Right cardiac atrium (tissue), 5 donors: ENCODE measurements around the gene TEKT1. TPM values are rescaled to one million over a fixed set of nuclear protein-coding genes. Genes with fewer than 3 reads are reported as not detected.
"Not testable (repeated sequence)": the region's sequence is repeated elsewhere in the genome, so short reads cannot be mapped to it uniquely, and the experiment has no call there.

Experiments
- ATAC-seq, 2 donors: fragments of 200-7000 bp; cut with Tn5 transposase; one replicate each; pipeline versions ENCODE4 v1.8.0 to v1.9.1; 2020; ENCODE audit warnings: moderate library complexity in 2 of 2, mild to moderate bottlenecking in 1 of 2
- DNase-seq, 3 donors: peaks; one replicate each; pipeline ENCODE4 v3.0.0-alpha.2; 2020
- H3K27ac ChIP-seq: one replicate; pipeline ENCODE4 v1.5.1; 2013; ENCODE audit warnings: mild to moderate bottlenecking, low read length, control low read depth, moderate library complexity
- H3K27me3 ChIP-seq: one replicate; pipeline ENCODE4 v1.6.1; 2013; ENCODE audit not compliant: control insufficient read depth, insufficient read depth
- H3K4me1 ChIP-seq: one replicate; pipeline ENCODE4 v1.6.1; 2013; ENCODE audit warnings: low read length; ENCODE audit not compliant: control insufficient read depth, insufficient read depth
- H3K4me3 ChIP-seq: one replicate; pipeline ENCODE4 v1.5.1; 2013; ENCODE audit warnings: low read length, control low read depth
- H3K9me3 ChIP-seq: one replicate; pipeline ENCODE4 v1.6.1; 2013; ENCODE audit warnings: low read length; ENCODE audit not compliant: control insufficient read depth
- WGBS: extraction: QIAGEN DNeasy Blood & Tissue Kit; methylation state at CpG from one replicate; pipeline ENCODE4 v1.1.7; 2013; 5-methylcytosine and 5-hydroxymethylcytosine counted together
- intact Hi-C, 4 donors: fragments of 100-400 bp; cut with DNase I; formaldehyde crosslinking; loops; one replicate each; pipeline versions ENCODE4 v1.11.0 to v1.14.0; 2022 to 2023
- polyA plus RNA-seq: library from polyadenylated mRNA; stranded (reverse); fragments of 200-250 nt; gene quantifications from one replicate; pipeline ENCODE4 v1.2.3, GENCODE V29; 2013
- total RNA-seq, 4 donors: library from RNA; stranded (reverse); fragmentation: NEBNext Ultra II Directional; extraction: Animal tissue kit (Norgen Biotek cat#: 25700); gene quantifications; one replicate each; pipeline ENCODE4 v1.2.1, GENCODE V29; 2021
- donor health status: healthy with polysubstance abuse.
- donor health status: DM: no; HTN: yes; CAD: no.
- donor health status: DM: no; HTN: no; CAD: no.
- donor health status: DM: no; HTN: yes; CAD: no; lungs with severe emphysema.
- donor health status: DM: yes; HTN: yes; CAD: no.

TEKT1 gene
- total and polyA plus RNA-seq, 5 donors: not detected

- H3K9me3 ChIP-seq, H3K27ac ChIP-seq, intact Hi-C loops, ATAC-seq, H3K4me1 ChIP-seq, H3K27me3 ChIP-seq, H3K4me3 ChIP-seq, DNase-seq: not testable (repeated sequence)
- WGBS: 90% methylated on average over 3 of the region's 3 CpGs
These were observed 15.2 kb downstream of the TEKT1 start for GRCh38 chr17:6816368-6816767.

- H3K27me3 ChIP-seq: no peaks in the 10 kb centered on the region
- no peak overlapping the region for H3K27ac ChIP-seq
- H3K4me3 ChIP-seq: no peak overlapping the region
- intact Hi-C loops: no loop called here
- no peak for ATAC-seq
- H3K9me3 ChIP-seq: no peaks in the 10 kb centered on the region
- DNase-seq: no peak
- no peaks in the 10 kb centered on the region for H3K4me1 ChIP-seq
- 82% methylated on average over 10 of the region's 10 CpGs for WGBS
These were observed 15.8 kb downstream of the TEKT1 start for GRCh38 chr17:6815775-6816174.

- ATAC-seq: no peak
- H3K27me3 ChIP-seq: no peaks in the 10 kb centered on the region
- WGBS: 68% methylated on average over 9 of the region's 9 CpGs
- intact Hi-C loops: no loop called here
- H3K4me3 ChIP-seq: no peak overlapping the region
- H3K9me3 ChIP-seq: no peaks in the 10 kb centered on the region
- H3K27ac ChIP-seq: no peak overlapping the region
- H3K4me1 ChIP-seq: no peaks in the 10 kb centered on the region
- no peak for DNase-seq
These were observed 19.2 kb downstream of the TEKT1 start for GRCh38 chr17:6812295-6812694.

- WGBS: 85% methylated on average over 9 of the region's 9 CpGs
- intact Hi-C loops: no loop called here
- no peak for ATAC-seq
These were observed 20.0 kb downstream of the TEKT1 start for GRCh38 chr17:6811510-6811909.

GRCh38 chr17:6800422-6801027 is 31.0 kb downstream of the TEKT1 start:
- ATAC-seq (no peak), DNase-seq (no peak)
- 83% methylated on average over 13 of the region's 13 CpGs for WGBS
- intact Hi-C loops: no loop called here
- no peaks in the 10 kb centered on the region for H3K27me3 ChIP-seq
- H3K27ac ChIP-seq: no peak overlapping the region
- H3K4me1 ChIP-seq: no peaks in the 10 kb centered on the region
- no peaks in the 10 kb centered on the region for H3K9me3 ChIP-seq
- H3K4me3 ChIP-seq: no peak overlapping the region

More at GRCh38 chr17:6811510-6811909, 20.0 kb downstream of the TEKT1 start:
- Histone ChIP-seq H3K27ac (no peak overlapping the region), H3K4me1 (no peaks in the 10 kb centered on the region), H3K4me3 (no peak overlapping the region), H3K9me3 (no peaks in the 10 kb centered on the region), H3K27me3 (no peaks in the 10 kb centered on the region)
- DNase-seq: no peak

GRCh38 chr17:6799738-6800137 is 31.8 kb downstream of the TEKT1 start:
- H3K27ac ChIP-seq: no peak overlapping the region
- ATAC-seq: no peak
- H3K27me3 ChIP-seq: no peaks in the 10 kb centered on the region
- H3K4me3 ChIP-seq: no peak overlapping the region
- no peak for DNase-seq
- intact Hi-C loops: loop anchor here in 2 of 4 donors (10.0 kb wide), 1 partner anchor 135 kb away; no protein-coding TSS in a partner anchor
- WGBS: 78% methylated on average over 6 of the region's 6 CpGs
- H3K4me1 ChIP-seq: no peaks in the 10 kb centered on the region
- no peaks in the 10 kb centered on the region for H3K9me3 ChIP-seq

- Histone ChIP-seq H3K4me1 (no peaks in the 10 kb centered on the region), H3K9me3 (no peaks in the 10 kb centered on the region), H3K27ac (no peak overlapping the region), H3K4me3 (no peak overlapping the region), H3K27me3 (no peaks in the 10 kb centered on the region)
- intact Hi-C loops: loop anchor here in 2 of 4 donors (10.0 kb wide), 1 partner anchor 133 kb away; no protein-coding TSS in a partner anchor
- 78% methylated on average over 8 of the region's 8 CpGs for WGBS
- DNase-seq: no peak
- ATAC-seq: no peak
These were observed 33.7 kb downstream of the TEKT1 start for GRCh38 chr17:6797718-6798351.

GRCh38 chr17:6796887-6797490 is 34.5 kb downstream of the TEKT1 start:
- DNase-seq (no peak), ATAC-seq (no peak)
- Histone ChIP-seq H3K9me3 (no peaks in the 10 kb centered on the region), H3K4me3 (no peak overlapping the region), H3K4me1 (no peaks in the 10 kb centered on the region), H3K27me3 (no peaks in the 10 kb centered on the region), H3K27ac (no peak overlapping the region)
- intact Hi-C loops: loop anchor here in 2 of 4 donors (10.0 kb wide), 1 partner anchor 132 kb away; no protein-coding TSS in a partner anchor
- WGBS: 91% methylated on average over 2 of the region's 2 CpGs

- ATAC-seq (no peak), DNase-seq (no peak)
- no peak overlapping the region for H3K27ac ChIP-seq
- intact Hi-C loops: loop anchor here in 2 of 4 donors (10.0 kb wide), 1 partner anchor 131 kb away; no protein-coding TSS in a partner anchor
- H3K4me3 ChIP-seq: no peak overlapping the region
- H3K4me1 ChIP-seq: no peaks in the 10 kb centered on the region
- 62% methylated on average over 10 of the region's 10 CpGs for WGBS
- H3K27me3 ChIP-seq: no peaks in the 10 kb centered on the region
- H3K9me3 ChIP-seq: no peaks in the 10 kb centered on the region
These were observed 35.3 kb downstream of the TEKT1 start for GRCh38 chr17:6796017-6796886.

GRCh38 chr17:6793748-6794493 is 37.6 kb downstream of the TEKT1 start:
- Histone ChIP-seq H3K4me1 (no peaks in the 10 kb centered on the region), H3K4me3 (no peak overlapping the region), H3K27ac (no peak overlapping the region), H3K9me3 (no peaks in the 10 kb centered on the region), H3K27me3 (no peaks in the 10 kb centered on the region)
- ATAC-seq (no peak), DNase-seq (no peak)
- intact Hi-C loops: loop anchor here in 2 of 4 donors (10.0 kb wide), 1 partner anchor 129 kb away; no protein-coding TSS in a partner anchor
- 75% methylated on average over 5 of the region's 5 CpGs for WGBS
